ENCODE data around the gene HLA-DQA2. TPM values are rescaled to one million over a fixed set of nuclear protein-coding genes. Genes with fewer than 3 reads are reported as not detected.
"Not testable (repeated sequence)": the region's sequence is repeated elsewhere in the genome, so short reads cannot be mapped to it uniquely, and the experiment has no call there.

HLA-DQA2 gene
- total RNA-seq, 4 donors from 2014 or later, result 0.63 to 1.8 (median 0.98) TPM; not detected in 1

- no peaks in the 10 kb centered on the region for H3K36me3 ChIP-seq
- TF ChIP-seq, protein P1, sequence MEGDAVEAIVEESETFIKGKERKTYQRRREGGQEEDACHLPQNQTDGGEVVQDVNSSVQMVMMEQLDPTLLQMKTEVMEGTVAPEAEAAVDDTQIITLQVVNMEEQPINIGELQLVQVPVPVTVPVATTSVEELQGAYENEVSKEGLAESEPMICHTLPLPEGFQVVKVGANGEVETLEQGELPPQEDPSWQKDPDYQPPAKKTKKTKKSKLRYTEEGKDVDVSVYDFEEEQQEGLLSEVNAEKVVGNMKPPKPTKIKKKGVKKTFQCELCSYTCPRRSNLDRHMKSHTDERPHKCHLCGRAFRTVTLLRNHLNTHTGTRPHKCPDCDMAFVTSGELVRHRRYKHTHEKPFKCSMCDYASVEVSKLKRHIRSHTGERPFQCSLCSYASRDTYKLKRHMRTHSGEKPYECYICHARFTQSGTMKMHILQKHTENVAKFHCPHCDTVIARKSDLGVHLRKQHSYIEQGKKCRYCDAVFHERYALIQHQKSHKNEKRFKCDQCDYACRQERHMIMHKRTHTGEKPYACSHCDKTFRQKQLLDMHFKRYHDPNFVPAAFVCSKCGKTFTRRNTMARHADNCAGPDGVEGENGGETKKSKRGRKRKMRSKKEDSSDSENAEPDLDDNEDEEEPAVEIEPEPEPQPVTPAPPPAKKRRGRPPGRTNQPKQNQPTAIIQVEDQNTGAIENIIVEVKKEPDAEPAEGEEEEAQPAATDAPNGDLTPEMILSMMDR (IDR thresholded peaks at IDR 0.05), result no peak
- TF ChIP-seq EP300 (IDR thresholded peaks at IDR 0.05) (no peak), POLR2A (IDR thresholded peaks at IDR 0.05) (no peak)
- 0 to 12% methylated on average over 1 of the region's 1 CpG for WGBS, 2 donors
- H3K27me3 ChIP-seq, result no peaks in the 10 kb centered on the region
- no peaks in the 10 kb centered on the region for H3K9me3 ChIP-seq
- no peak for DNase-seq (ENCODE audit: low spot score in 2 of 2)
- H3K4me1 ChIP-seq, result no peaks in the 10 kb centered on the region
- H3K27ac ChIP-seq, result no peak overlapping the region
- no peak overlapping the region for H3K4me3 ChIP-seq
Observed at GRCh38 chr6:32775071-32775470, 33.9 kb downstream of the HLA-DQA2 start.

GRCh38 chr6:32779036-32779435 lies 37.8 kb downstream of the HLA-DQA2 start:
- Histone ChIP-seq H3K36me3 (no peaks in the 10 kb centered on the region), H3K27ac (no peak overlapping the region), H3K4me3 (no peak overlapping the region), H3K27me3 (no peaks in the 10 kb centered on the region), H3K4me1 (no peaks in the 10 kb centered on the region), H3K9me3 (no peaks in the 10 kb centered on the region)
- TF ChIP-seq, protein P1 (IDR thresholded peaks at IDR 0.05), result no peak
- DNase-seq (ENCODE audit: low spot score in 2 of 2), result no peak

DNA sequence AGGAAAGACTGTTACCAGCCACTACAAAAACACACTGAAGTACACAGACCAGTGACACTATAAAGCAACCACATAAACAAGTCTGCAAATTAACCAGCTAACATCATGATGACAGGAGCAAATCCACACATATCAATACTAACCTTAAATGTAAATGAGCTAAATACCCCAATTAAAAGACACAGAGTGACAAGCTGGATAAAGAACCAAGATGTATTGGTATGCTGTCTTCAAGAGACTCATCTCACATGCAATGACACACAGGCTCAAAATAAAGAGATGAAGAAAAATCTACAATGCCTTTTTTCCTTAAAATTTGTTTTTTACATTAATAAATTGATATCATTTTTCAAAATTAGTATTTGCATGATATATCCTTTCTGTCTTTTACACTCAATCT lies 41.7 kb downstream of the HLA-DQA2 start:
- H3K27ac ChIP-seq; H3K9me3 ChIP-seq; DNase-seq (ENCODE audit: low spot score in 2 of 2); H3K4me3 ChIP-seq; H3K36me3 ChIP-seq; H3K4me1 ChIP-seq: not testable (repeated sequence)
- peaks cover 0 to 12% of the 10 kb centered on the region in 2 donors for H3K27me3 ChIP-seq

GRCh38 chr6:32785781-32786533 lies 44.8 kb downstream of the HLA-DQA2 start:
- Histone ChIP-seq H3K4me1 (no peaks in the 10 kb centered on the region), H3K36me3 (no peaks in the 10 kb centered on the region), H3K27me3 (peaks cover 0 to 19% of the 10 kb centered on the region in 2 donors), H3K4me3 (no peak overlapping the region), H3K27ac (no peak overlapping the region), H3K9me3 (peaks cover 0 to 6% (median 2%) of the 10 kb centered on the region in 4 donors)
- TF ChIP-seq POLR2A (IDR thresholded peaks at IDR 0.05) (no peak), EP300 (IDR thresholded peaks at IDR 0.05) (peak in 1 of 2 donors; percentile 27)
- TF ChIP-seq, protein P1 (IDR thresholded peaks at IDR 0.05), result peak in 4 of 5 experiments; percentile 27 to 49 (median 45)
- peak in 1 of 2 donors; percentile 47 for DNase-seq (ENCODE audit: low spot score in 2 of 2)
- WGBS, 2 donors, result 47 to 55% methylated on average over 5 of the region's 5 CpGs

GRCh38 chr6:32790306-32790705 lies 49.1 kb downstream of the HLA-DQA2 start:
- no peaks in the 10 kb centered on the region for H3K4me1 ChIP-seq
- TF ChIP-seq POLR2A (IDR thresholded peaks at IDR 0.05) (no peak), EP300 (IDR thresholded peaks at IDR 0.05) (no peak)
- TF ChIP-seq, protein P1 (IDR thresholded peaks at IDR 0.05), result no peak
- H3K4me3 ChIP-seq, result no peak overlapping the region
- 20 to 39% methylated on average over 2 of the region's 2 CpGs for WGBS, 2 donors
- no peak for DNase-seq (ENCODE audit: low spot score in 2 of 2)
- H3K27me3 ChIP-seq, result peaks cover 0 to 45% of the 10 kb centered on the region in 2 donors
- no peaks in the 10 kb centered on the region for H3K36me3 ChIP-seq
- no peak overlapping the region for H3K27ac ChIP-seq
- H3K9me3 ChIP-seq, result peaks cover 0 to 6% (median 2%) of the 10 kb centered on the region in 4 donors

All from tibial nerve (tissue), 4 donors.